Measurements from ENCODE around the gene MS4A6E. TPM values are rescaled to one million over a fixed set of nuclear protein-coding genes. Genes with fewer than 3 reads are reported as not detected.
"Not testable (repeated sequence)": the region's sequence is repeated elsewhere in the genome, so short reads cannot be mapped to it uniquely, and the experiment has no call there.

MS4A6E gene
- total and polyA plus RNA-seq, 7 donors, result 0.23 to 1.2 TPM; not detected in 5

DNA sequence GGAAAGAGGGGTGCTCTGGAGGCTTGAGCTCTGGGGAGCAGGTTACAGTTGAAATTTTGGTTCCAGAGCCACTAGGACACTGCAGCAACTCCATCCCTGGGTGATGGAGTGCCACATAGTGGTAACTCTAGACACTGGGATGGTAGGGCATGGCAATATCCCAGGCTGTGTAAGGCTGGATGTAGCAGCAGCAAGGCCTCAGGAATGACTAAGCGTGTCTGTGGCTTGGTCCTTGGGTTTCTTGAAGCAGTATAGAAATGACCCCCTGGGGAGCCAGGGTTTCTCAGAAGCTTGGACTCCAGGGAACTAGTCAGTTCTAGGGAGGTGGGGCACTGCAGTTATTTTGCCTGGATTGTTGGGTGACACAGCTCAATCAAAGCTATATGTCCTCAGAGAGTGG is 38.5 kb upstream of the MS4A6E start:
- Histone ChIP-seq H3K9me3 (no peaks in the 10 kb centered on the region), H3K4me1 (no peaks in the 10 kb centered on the region), H3K27ac (no peak overlapping the region), H3K27me3 (no peaks in the 10 kb centered on the region), H3K36me3 (no peaks in the 10 kb centered on the region), H3K4me3 (no peak overlapping the region)
- no peak for DNase-seq
- TF ChIP-seq EP300 (IDR thresholded peaks at IDR 0.05) (no peak), POLR2AphosphoS5 (IDR thresholded peaks at IDR 0.05) (no peak), POLR2A (IDR thresholded peaks at IDR 0.05) (no peak)
- TF ChIP-seq, protein P1, sequence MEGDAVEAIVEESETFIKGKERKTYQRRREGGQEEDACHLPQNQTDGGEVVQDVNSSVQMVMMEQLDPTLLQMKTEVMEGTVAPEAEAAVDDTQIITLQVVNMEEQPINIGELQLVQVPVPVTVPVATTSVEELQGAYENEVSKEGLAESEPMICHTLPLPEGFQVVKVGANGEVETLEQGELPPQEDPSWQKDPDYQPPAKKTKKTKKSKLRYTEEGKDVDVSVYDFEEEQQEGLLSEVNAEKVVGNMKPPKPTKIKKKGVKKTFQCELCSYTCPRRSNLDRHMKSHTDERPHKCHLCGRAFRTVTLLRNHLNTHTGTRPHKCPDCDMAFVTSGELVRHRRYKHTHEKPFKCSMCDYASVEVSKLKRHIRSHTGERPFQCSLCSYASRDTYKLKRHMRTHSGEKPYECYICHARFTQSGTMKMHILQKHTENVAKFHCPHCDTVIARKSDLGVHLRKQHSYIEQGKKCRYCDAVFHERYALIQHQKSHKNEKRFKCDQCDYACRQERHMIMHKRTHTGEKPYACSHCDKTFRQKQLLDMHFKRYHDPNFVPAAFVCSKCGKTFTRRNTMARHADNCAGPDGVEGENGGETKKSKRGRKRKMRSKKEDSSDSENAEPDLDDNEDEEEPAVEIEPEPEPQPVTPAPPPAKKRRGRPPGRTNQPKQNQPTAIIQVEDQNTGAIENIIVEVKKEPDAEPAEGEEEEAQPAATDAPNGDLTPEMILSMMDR (IDR thresholded peaks at IDR 0.05), result no peak
- WGBS, 2 donors, result 89 to 94% methylated on average over 1 of the region's 1 CpG
- intact Hi-C loops (cut with DNase I), result no loop called here

DNA sequence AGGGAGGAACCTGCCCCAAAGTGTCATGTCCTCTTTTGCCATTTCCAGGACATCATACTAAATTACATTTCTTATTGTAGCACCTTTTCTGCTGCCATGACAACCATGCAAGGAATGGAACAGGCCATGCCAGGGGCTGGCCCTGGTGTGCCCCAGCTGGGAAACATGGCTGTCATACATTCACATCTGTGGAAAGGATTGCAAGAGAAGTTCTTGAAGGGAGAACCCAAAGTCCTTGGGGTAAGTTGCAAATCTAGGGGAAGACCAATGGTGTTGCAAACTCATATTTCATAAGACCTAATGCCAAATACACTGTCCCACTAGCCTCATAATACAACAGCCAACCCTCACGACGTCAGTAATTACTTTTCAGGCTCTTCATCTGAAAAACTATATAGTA is 34.9 kb upstream of the MS4A6E start:
- DNase-seq, result no peak
- H3K4me1 ChIP-seq, result no peaks in the 10 kb centered on the region
- TF ChIP-seq POLR2AphosphoS5 (IDR thresholded peaks at IDR 0.05) (no peak), EP300 (IDR thresholded peaks at IDR 0.05) (no peak), POLR2A (IDR thresholded peaks at IDR 0.05) (no peak)
- TF ChIP-seq, protein P1 (IDR thresholded peaks at IDR 0.05), result no peak
- no peaks in the 10 kb centered on the region for H3K27me3 ChIP-seq
- H3K4me3 ChIP-seq, result no peak overlapping the region
- WGBS, 2 donors, result 89% methylated on average over 2 of the region's 2 CpGs
- H3K27ac ChIP-seq, result no peak overlapping the region
- no peaks in the 10 kb centered on the region for H3K9me3 ChIP-seq
- H3K36me3 ChIP-seq, result no peaks in the 10 kb centered on the region
- intact Hi-C loops (cut with DNase I), result no loop called here

DNA sequence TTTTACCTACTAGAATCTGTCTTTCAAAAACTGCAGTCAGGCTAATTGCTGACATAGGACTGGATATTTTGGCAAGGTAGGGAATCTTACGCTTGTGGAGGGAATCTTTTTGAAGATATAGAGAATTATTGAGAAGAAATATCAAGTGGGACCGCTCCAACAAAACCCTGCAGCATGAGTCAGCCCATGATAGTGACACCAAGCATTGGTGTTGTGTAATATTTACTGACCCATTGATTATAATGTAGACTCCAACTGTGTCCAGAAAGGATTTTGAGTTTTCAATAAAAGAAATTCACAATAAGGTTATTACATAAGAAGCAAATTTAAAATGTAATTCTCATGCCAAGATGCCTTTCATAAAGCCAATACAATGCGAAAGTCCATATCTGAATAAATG is 25.9 kb upstream of the MS4A6E start:
- TF ChIP-seq POLR2AphosphoS5 (IDR thresholded peaks at IDR 0.05), result no peak
- TF ChIP-seq, protein P1 (IDR thresholded peaks at IDR 0.05), result no peak
- no peak for TF ChIP-seq POLR2A (IDR thresholded peaks at IDR 0.05)
- no peak overlapping the region for H3K27ac ChIP-seq
- WGBS, 2 donors, result 78 to 90% methylated on average over 3 of the region's 3 CpGs
- intact Hi-C loops (cut with DNase I), result no loop called here
- H3K9me3 ChIP-seq, result no peaks in the 10 kb centered on the region
- H3K4me3 ChIP-seq, result no peak overlapping the region
- H3K27me3 ChIP-seq, result no peaks in the 10 kb centered on the region
- no peak for DNase-seq
- no peaks in the 10 kb centered on the region for H3K4me1 ChIP-seq
- H3K36me3 ChIP-seq, result no peaks in the 10 kb centered on the region

GRCh38 chr11:60301884-60302283 is 25.2 kb upstream of the MS4A6E start:
- H3K9me3 ChIP-seq; H3K27ac ChIP-seq; H3K4me1 ChIP-seq; H3K36me3 ChIP-seq; intact Hi-C loops (cut with DNase I); H3K27me3 ChIP-seq; DNase-seq; H3K4me3 ChIP-seq: not testable (repeated sequence)
- WGBS, 2 donors, result 89 to 91% methylated on average over 6 of the region's 6 CpGs

GRCh38 chr11:60303661-60304060 is 23.4 kb upstream of the MS4A6E start:
- H3K36me3 ChIP-seq, result no peaks in the 10 kb centered on the region
- H3K4me3 ChIP-seq, result no peak overlapping the region
- H3K27ac ChIP-seq, result no peak overlapping the region
- intact Hi-C loops (cut with DNase I), result no loop called here
- H3K27me3 ChIP-seq, result no peaks in the 10 kb centered on the region
- no peaks in the 10 kb centered on the region for H3K4me1 ChIP-seq
- DNase-seq, result no peak
- H3K9me3 ChIP-seq, result no peaks in the 10 kb centered on the region
- WGBS, 2 donors, result 75 to 88% methylated on average over 5 of the region's 5 CpGs
- TF ChIP-seq POLR2AphosphoS5 (IDR thresholded peaks at IDR 0.05) (no peak), EP300 (IDR thresholded peaks at IDR 0.05) (no peak), POLR2A (IDR thresholded peaks at IDR 0.05) (no peak)
- TF ChIP-seq, protein P1 (IDR thresholded peaks at IDR 0.05), result no peak
